Transverse colon (tissue), 4 donors: Measurements from ENCODE around the gene HIVEP3. TPM values are rescaled to one million over a fixed set of nuclear protein-coding genes. Genes with fewer than 3 reads are reported as not detected.

Experiments used
- DNase-seq: peaks from one replicate; pipeline ENCODE4 v3.0.0-alpha.2; 2019
- H3K27ac ChIP-seq, 4 donors: fragments of 200-600 bp; sonication (generic); 2 replicates each; pipeline ENCODE4 v1.5.1; 2016 to 2018; ENCODE audit warnings: inconsistent platforms in 4 of 4
- H3K27me3 ChIP-seq: fragments of 200-600 bp; sonication (generic); 2 replicates; pipeline ENCODE4 v1.5.1; 2017; ENCODE audit warnings: inconsistent platforms
- H3K36me3 ChIP-seq, 4 donors: fragments of 200-600 bp; sonication (generic); 2 replicates each; pipeline ENCODE4 v1.5.1; 2017 to 2019; ENCODE audit warnings: inconsistent platforms in 4 of 4
- H3K4me1 ChIP-seq, 4 donors: fragments of 200-600 bp; sonication (generic); 2 replicates each; pipeline ENCODE4 v1.5.1; 2017 to 2020; ENCODE audit warnings: inconsistent platforms in 4 of 4
- H3K4me3 ChIP-seq, 4 donors: fragments of 200-600 bp; sonication (generic); 1 replicate in 1 of 4; 2 replicates in 3 of 4; pipeline versions ENCODE4 v1.5.1 to v1.6.1; 2017 to 2019; ENCODE audit warnings: inconsistent platforms in 4 of 4
- H3K9me3 ChIP-seq, 2 donors: fragments of 200-600 bp; sonication (generic); 2 replicates each; pipeline ENCODE4 v1.5.1; 2017 to 2019; ENCODE audit warnings: inconsistent platforms in 2 of 2
- CTCF ChIP-seq, 5 experiments: fragments of 200-600 bp in 3 of 5; fragments of 450-650 bp in 2 of 5; sonication (generic) in 3 of 5; IDR thresholded peaks; 1 replicate in 2 of 5; 2 replicates in 3 of 5; pipeline ENCODE4 v1.5.1; 2016 to 2017; ENCODE audit warnings: antibody characterized with exemption in 5 of 5, inconsistent platforms in 3 of 5, mild to moderate bottlenecking in 2 of 5, moderate library complexity in 1 of 5
- EP300 ChIP-seq: sonication (generic); formaldehyde crosslinking; IDR thresholded peaks from one replicate; pipeline ENCODE4 v1.6.1; 2017; ENCODE audit warnings: antibody characterized with exemption, low read depth
- POLR2A ChIP-seq: fragments of 450-650 bp; IDR thresholded peaks from one replicate; pipeline ENCODE4 v1.6.1; 2016; ENCODE audit warnings: antibody characterized with exemption, mild to moderate bottlenecking, moderate library complexity
- POLR2AphosphoS5 ChIP-seq, 3 donors: sonication (generic); formaldehyde crosslinking; IDR thresholded peaks; one replicate each; pipeline ENCODE4 v1.6.1; 2016; ENCODE audit warnings: antibody characterized with exemption in 3 of 3
- WGBS, 2 donors: methylation state at CpG; one replicate each; pipeline ENCODE4 v1.1.5; 2018; ENCODE audit warnings: low coverage in 1 of 2; 5-methylcytosine and 5-hydroxymethylcytosine counted together
- in situ Hi-C, 4 donors: fragments of 200-750 bp; cut with MboI; loops; one replicate each; pipeline versions ENCODE4 v1.15.0 to v1.15.1; 2017; ENCODE audit warnings: low sequenced_read_pairs in 3 of 4, low pct_ligation_motif_present in 1 of 4, low pct_unique_long_range_greater_than_20kb in 1 of 4
- intact Hi-C: fragments of 100-400 bp; cut with DNase I; formaldehyde crosslinking; loops from one replicate; pipeline ENCODE4 v1.15.1; 2023; ENCODE audit warnings: low total_unique reads
- total RNA-seq, 4 donors: library from RNA; depleted of rRNA; stranded (reverse); fragments of >200 nt; gene quantifications; one replicate each; pipeline ENCODE4 v1.1.0, GENCODE V29; 2016

The HIVEP3 gene
- total RNA-seq, 4 donors from 2014 or later, result 3.7 to 15.0 (median 5.2) TPM

- no peak overlapping the region for H3K27ac ChIP-seq
- no peaks in the 10 kb centered on the region for H3K27me3 ChIP-seq
- no peaks in the 10 kb centered on the region for H3K9me3 ChIP-seq
- intact Hi-C loops, result no loop called here
- H3K4me3 ChIP-seq, result no peak overlapping the region
- DNase-seq, result no peak
- in situ Hi-C loops, result no loop called here
- TF ChIP-seq POLR2AphosphoS5 (IDR thresholded peaks at IDR 0.05), result no peak
- no peak for TF ChIP-seq CTCF (IDR thresholded peaks at IDR 0.05)
- TF ChIP-seq POLR2A, result no peak
- no peak for TF ChIP-seq EP300
- H3K36me3 ChIP-seq, result no peaks in the 10 kb centered on the region
- WGBS, 2 donors, result 81 to 86% methylated on average over 11 to 13 of the region's 13 CpGs
- peaks cover 0 to 4% (median 0%) of the 10 kb centered on the region in 4 donors for H3K4me1 ChIP-seq
Observed at GRCh38 chr1:41861535-41862383, 57.0 kb downstream of the HIVEP3 start.

GRCh38 chr1:41860771-41861170 is 58.0 kb downstream of the HIVEP3 start:
- intact Hi-C loops (no loop called here), in situ Hi-C loops (no loop called here)
- Histone ChIP-seq H3K4me3 (no peak overlapping the region), H3K27me3 (no peaks in the 10 kb centered on the region), H3K9me3 (no peaks in the 10 kb centered on the region), H3K36me3 (no peaks in the 10 kb centered on the region), H3K4me1 (peaks cover 0 to 6% (median 0%) of the 10 kb centered on the region in 4 donors), H3K27ac (no peak overlapping the region)
- DNase-seq, result no peak
- WGBS, 2 donors, result 71 to 81% methylated on average over 1 to 8 of the region's 8 CpGs
- TF ChIP-seq POLR2A (no peak), POLR2AphosphoS5 (IDR thresholded peaks at IDR 0.05) (no peak)

GRCh38 chr1:41860214-41860613 is 58.5 kb downstream of the HIVEP3 start:
- TF ChIP-seq POLR2AphosphoS5 (IDR thresholded peaks at IDR 0.05) (no peak), POLR2A (no peak), EP300 (no peak), CTCF (IDR thresholded peaks at IDR 0.05) (no peak)
- peaks cover 0 to 6% (median 0%) of the 10 kb centered on the region in 4 donors for H3K4me1 ChIP-seq

GRCh38 chr1:41859686-41860085 is 59.0 kb downstream of the HIVEP3 start:
- H3K4me1 ChIP-seq, result peaks cover 0 to 6% (median 0%) of the 10 kb centered on the region in 4 donors
- no peaks in the 10 kb centered on the region for H3K9me3 ChIP-seq
- no peaks in the 10 kb centered on the region for H3K27me3 ChIP-seq
- DNase-seq, result no peak
- TF ChIP-seq EP300, result no peak
- TF ChIP-seq POLR2AphosphoS5 (IDR thresholded peaks at IDR 0.05), result no peak
- TF ChIP-seq CTCF (IDR thresholded peaks at IDR 0.05), result no peak
- TF ChIP-seq POLR2A, result no peak
- no peaks in the 10 kb centered on the region for H3K36me3 ChIP-seq
- no peak overlapping the region for H3K27ac ChIP-seq
- in situ Hi-C loops, result no loop called here
- intact Hi-C loops, result loop anchor here (1.0 kb wide), 1 partner anchor 115 kb away; no protein-coding TSS in a partner anchor
- 75 to 79% methylated on average over 2 to 4 of the region's 4 CpGs for whole genome bisulfite sequencing, 2 donors
- H3K4me3 ChIP-seq, result no peak overlapping the region

More at GRCh38 chr1:41860214-41860613, 58.5 kb downstream of the HIVEP3 start:
- DNase-seq, result no peak
- no peaks in the 10 kb centered on the region for H3K27me3 ChIP-seq
- WGBS, 2 donors, result 52% methylated on average over 1 of the region's 1 CpG; no CpG with 5 or more reads in 1 of the 2 donors
- no peak overlapping the region for H3K4me3 ChIP-seq
- in situ Hi-C loops, result no loop called here
- intact Hi-C loops, result no loop called here
- H3K9me3 ChIP-seq, result no peaks in the 10 kb centered on the region
- no peak overlapping the region for H3K27ac ChIP-seq
- no peaks in the 10 kb centered on the region for H3K36me3 ChIP-seq
